Bone marrow (tissue), 2 donors: Measurements from ENCODE around the gene SOX12.

Source experiments
- DNase-seq, 2 donors: peaks; one replicate each; lab custom pipeline; 2025; lab: John Stamatoyannopoulos, UW

The SOX12 gene

GRCh38 chr20:301886-302848, 23.2 kb upstream of the SOX12 start:
- no peak for DNase-seq

DNA sequence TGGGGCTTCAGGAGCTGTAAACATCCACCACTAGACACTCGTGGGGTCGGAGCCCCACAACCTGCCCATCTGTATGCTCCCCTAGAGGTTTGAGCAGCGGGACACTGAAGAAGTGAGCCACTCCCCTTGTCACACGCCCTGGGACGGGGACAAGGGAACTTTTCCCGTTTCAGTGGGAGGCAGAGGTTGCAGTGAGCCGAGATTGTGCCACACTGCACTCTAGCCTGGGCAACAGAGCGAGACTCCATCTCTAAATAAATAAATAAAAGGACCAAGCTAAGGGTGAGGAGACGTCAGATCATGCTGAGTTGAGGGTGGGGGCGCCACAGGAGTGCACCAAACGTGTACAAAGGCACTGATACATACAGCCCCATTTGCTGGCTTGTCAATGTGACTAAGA, 19.6 kb upstream of the SOX12 start:
- no peak for DNase-seq

DNA sequence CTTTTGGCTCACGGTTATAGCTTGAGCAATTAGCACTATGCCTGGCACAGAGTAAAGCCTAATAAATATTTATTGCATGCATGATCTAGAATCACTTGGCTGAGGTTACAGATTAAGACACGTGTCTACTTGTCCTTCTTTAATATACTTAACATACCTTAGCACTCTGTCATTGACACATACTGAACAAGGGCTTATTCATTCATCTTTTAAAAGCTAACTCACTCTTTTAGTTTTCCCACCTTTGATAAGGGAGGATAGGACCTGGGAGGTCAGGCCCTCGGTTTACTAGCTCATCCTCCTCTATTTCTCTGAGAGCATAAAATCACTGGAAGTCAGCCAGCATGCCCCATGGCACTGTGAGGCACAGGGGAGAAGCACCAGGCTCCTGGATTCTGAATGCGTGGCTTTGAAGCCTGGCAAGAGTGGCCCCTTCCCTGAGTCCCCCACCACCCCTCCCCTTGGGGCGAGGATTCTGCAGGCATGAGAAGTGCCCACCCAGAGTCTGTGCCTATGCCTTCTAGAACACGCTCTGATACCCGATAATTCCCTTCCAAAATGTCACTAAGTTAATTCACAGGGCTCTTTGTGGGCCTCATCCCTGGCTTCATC, 16.8 kb upstream of the SOX12 start:
- no peak for DNase-seq

DNA sequence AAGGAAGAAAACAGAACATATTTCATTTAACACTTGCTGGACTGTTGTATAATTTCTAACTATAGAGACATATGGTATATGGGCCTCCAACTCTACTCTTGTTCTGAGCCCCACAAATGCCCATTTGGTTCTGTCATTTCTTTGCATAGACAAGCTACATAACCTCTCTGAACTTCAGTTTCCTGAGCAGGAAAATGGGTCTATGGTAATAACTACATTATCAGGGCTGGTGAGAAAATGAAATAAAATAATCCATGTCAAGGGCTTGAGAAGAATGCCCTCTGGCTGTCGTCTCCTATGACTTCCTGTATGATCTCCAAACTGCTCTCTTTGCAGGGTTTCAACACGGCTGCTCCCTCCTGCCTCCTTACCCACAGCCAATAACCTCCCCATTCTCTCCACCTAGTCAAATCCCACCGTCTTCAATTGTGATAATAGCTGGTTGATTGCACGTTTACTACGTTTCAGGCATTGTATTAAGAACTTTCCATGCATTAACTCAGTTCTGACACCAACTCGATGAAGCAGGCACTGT, 16.0 kb upstream of the SOX12 start:
- DNase-seq = peak in 1 of 2 donors; percentile 25

DNA sequence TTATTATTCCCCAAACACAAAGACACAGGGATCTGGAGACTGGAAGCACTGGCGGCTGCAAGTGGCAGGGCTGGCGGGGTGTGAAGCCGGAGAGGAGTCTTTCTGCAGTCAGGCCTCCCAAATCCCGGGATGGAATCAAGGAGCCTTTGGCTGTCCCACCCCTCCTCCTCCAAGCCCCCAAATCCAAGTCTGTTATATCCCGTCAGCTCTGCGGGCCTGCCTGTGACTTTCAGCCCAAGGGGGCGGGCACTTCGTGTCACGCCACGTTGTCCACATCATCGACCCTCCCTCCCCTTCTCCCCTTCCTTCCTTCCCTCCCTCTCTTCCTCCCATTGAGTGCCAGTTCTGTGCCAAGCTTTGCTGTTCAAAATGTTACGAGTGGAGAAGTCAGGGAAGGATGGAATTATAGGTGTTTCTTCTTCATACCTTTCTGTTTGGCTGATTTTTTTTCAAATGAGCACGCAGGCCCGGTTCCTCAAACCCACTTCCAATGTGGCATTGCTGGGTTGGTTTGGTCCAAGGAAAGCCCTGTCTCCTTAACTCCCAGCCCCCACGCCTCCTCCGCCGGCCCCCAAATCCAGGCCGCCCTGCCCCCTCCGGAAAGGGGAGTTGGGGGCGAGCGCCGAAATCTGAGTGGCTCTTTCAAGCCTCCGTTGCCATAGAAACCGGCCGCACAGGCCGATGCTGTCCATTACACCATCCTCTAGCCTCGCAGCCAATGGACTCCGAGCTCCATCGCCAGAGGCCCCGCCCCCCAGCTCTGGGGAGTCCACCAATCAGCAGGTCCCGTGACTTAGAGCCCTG, 15.3 kb upstream of the SOX12 start:
- peak; percentile 50 to 79 for DNase-seq

- no peak for DNase-seq
These were observed 14.7 kb upstream of the SOX12 start for GRCh38 chr20:310645-311044.

DNA sequence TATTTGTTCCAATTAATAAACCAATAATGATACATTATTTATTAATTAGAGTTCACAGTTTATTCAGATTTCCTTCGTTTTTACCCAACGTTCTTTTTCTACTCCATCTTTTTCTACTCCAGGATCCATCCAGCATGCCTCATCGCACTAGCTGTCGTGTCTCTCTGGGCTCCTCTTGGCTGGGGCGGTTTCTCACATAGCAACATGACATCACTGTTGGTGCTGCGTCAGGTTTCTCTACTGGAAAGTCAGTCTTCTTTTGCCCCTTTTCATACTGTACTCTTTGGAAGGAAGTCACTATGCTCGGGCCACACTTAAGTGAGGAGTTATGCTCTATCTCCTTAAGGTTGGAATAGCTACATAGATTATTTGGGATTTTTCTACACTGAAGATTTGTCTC, 13.7 kb upstream of the SOX12 start:
- no peak for DNase-seq

GRCh38 chr20:312067-312466, 13.3 kb upstream of the SOX12 start:
- DNase-seq = no peak

DNA sequence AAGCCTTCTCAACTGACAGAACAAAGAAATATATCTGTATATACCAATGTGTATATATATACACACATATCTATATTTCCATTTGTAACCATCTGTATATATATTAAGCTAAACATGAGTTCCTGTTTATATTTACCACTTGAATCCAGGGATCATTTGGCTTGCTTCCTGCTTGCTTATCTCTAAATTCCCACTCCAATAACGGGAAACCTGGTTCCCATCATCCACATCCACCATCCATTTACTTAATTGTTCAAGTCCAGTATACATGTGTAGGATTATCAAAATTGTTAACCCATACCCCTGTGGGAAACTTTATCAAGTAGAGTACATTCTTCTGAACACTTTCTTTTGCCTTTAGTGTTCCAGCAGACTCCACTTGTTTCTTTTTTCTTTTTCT, 12.5 kb upstream of the SOX12 start:
- DNase-seq = no peak

DNA sequence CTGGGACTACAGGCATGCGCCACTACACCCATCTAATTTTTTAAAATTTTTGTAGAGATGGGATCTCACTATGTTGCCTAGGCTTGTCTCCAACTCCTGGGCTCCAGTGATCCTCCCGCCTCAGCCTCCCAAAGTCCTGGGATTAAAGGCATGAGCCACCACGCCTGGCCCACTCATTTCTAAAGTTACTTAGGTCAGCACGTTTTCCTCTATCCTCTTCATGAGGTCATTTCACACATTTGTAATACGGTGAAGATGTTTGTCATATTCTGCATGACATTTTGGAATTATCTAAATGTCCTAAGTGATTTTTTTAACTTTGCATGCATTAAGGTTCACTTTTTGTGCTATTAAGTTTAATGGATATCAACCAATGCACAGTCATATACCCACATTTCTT, 11.9 kb upstream of the SOX12 start:
- DNase-seq = no peak

DNA sequence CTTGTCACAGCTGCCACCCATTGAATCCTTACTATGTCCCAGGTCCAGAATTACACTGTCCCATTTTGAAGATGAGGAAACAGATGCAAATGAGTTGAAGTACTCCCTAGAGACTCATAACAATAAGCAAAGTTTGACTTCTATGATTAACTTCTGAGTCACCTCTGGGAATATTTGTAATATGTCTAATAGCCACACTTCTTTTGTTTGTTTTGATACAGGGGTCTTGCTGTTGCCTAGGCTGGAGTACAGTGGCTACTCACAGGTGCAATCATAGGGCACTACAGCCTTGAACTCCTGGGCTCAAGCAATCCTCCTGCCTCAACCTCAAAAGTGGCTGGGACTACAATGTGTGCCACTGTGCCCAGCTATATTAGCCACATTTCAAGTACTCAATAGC, 11.4 kb upstream of the SOX12 start:
- DNase-seq = no peak

DNA sequence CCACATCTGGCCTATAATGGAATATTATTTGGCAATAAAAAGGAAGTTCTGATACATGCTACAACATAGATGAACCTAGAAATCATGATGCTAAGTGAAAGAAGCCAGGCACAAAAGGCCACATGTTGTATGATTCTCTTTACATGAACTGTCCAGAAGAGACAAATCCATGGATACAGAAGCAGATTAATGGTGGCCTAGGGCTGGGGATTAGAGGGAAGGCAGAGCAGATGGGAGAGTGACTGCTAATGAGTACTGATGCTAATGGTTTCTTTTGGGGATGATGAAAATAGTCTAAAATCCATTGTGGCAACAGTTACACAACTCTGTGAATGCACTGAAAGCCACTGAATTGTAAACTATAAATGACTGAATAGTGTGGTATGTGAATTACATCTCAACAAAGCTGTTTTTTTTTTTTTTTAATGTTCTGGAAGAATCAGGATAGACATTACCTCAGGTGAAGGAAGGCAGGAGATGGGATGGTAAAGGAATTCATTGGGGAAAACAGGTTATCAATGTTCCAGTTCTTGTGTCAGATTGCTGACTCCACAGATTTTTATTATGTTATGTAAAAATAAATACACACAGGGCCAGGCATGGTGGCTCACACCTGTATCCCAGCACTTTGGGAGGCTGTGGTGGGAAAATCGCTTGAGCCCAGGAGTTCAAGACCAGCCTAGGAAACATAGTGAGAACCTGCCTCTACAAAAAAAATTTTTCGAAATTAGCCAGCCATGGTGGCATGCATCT, 8.9 kb upstream of the SOX12 start:
- no peak for DNase-seq

- peak; percentile 45 to 76 for DNase-seq
These were observed 941 bp upstream of the SOX12 start for GRCh38 chr20:324177-325044.

DNA sequence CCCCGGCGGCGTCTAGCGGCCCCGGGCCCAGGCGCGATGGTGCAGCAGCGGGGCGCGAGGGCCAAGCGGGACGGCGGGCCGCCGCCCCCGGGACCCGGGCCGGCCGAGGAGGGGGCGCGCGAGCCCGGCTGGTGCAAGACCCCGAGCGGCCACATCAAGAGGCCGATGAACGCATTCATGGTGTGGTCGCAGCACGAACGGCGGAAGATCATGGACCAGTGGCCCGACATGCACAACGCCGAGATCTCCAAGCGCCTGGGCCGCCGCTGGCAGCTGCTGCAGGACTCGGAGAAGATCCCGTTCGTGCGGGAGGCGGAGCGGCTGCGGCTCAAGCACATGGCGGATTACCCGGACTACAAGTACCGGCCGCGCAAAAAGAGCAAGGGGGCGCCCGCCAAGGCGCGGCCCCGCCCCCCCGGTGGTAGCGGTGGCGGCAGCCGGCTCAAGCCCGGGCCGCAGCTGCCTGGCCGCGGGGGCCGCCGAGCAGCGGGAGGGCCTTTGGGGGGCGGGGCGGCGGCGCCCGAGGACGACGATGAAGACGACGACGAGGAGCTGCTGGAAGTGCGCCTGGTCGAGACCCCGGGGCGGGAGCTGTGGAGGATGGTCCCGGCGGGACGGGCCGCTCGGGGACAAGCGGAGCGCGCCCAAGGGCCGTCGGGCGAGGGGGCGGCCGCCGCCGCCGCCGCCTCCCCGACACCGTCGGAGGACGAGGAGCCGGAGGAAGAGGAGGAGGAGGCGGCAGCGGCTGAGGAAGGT, 715 bp downstream of the SOX12 start:
- no peak for DNase-seq

GRCh38 chr20:326645-327185, 1.4 kb downstream of the SOX12 start:
- DNase-seq = no peak

DNA sequence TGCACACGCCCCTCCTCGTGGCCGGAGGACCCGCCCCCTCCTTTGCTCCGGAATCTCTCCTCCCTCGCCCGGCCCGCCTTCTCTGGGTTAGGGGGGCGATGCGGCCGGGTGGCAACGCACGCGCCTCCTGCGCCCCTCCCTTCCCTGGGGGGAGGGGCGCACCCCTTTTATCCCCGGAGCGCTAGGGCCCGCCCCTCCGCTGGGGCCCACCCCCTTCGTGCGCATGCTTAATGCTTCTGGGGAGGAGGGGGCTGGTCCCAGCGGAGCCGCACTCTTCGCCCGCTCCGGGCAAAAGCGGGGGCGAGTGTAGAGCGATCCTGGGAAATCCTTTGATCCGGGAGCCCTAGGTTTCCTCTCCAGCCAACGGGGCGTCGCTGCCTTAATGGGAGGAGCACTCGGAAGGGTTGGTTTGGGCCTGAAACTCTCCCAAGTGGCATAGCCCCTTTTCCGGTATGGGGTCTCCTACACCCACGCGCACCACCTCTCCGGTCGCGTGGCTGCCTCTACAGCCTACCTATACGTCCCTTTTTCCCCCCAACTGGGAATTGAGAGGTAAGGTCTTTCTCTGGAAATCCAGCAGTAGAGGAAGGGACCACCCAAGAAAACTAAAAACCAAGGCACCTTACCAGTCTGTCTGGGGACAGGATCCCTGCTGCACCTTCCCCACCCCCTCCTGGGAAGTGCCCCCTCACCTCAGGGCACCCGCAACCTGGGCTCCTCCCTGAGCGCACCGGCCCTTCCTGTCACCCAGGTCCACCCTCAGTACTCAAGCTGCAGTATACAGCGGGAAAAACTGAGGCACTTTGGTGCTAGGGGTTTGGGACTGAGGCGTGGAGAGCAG, 2.1 kb downstream of the SOX12 start:
- DNase-seq = peak in 1 of 2 donors; percentile 62

DNA sequence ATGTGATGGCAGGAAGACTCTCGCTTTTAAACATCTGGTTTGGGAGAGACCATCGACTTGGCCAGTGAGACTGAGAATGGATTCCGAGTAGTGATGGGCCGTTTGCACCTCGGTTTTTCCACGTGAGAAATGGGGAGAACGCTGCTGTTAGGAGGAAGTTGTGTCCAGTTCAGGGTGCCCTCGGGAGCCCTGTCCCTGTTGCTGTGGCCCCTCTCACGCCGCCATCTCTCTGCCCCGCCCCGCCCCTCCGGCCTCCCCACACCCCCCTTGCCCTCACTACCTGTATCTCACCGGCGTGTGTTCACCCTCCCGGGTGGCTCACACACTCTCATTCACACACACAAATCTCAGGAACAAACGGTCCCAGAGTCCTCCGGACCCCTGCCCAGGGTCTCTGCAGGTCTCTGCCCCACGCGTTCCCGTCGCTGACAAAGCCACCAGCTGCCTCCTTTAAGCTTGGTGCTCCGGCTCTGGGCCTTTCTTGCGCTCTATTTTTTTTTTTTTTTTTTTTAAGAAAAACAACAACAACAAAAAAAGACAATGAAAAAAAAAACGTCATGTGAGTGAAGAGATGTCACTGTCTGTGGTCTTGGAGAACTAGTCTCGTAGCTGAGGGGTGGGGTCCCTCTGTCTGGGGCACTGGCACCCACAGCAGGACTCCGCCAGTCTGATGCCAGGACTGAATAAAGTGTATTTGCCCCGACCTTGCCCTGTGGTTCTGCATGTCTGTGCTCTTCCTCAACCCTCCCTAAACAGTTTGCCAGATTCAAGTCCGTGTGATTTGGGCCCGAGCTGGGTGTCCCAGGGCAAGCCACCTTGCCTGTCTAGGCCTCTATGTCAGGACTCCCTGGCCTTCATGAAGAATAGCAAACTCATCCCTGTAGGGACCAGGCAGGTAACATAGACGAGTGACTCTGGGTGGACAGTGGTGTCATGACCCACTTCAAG, 2.9 kb downstream of the SOX12 start:
- DNase-seq = no peak
